GM12878 (cell line): ENCODE results near the gene CHRM5. TPM values are rescaled to one million over a fixed set of nuclear protein-coding genes. Genes with fewer than 3 reads are reported as not detected.
A peak's percentile ranks its signal among the peaks of the same experiment; 100 is the strongest.

Source experiments
- ATAC-seq: fragments of 200-7000 bp; cut with Tn5 transposase; 3 replicates; pipeline ENCODE4 v1.9.1; 2020; ENCODE audit warnings: mild to moderate bottlenecking, moderate library complexity
- BruUV-seq: library from RNA; stranded (reverse); fragments of 400-500 nt; replicated peaks from 2 replicates; lab custom pipeline; 2021; lab: Mats Ljungman, UMichigan
- CTCF ChIA-PET: fragments of 300-600 bp; sonication (Branson Sonifier 250); formaldehyde crosslinking; extraction: SDS; loops from one replicate; lab custom pipeline; 2021; ENCODE audit warnings: inconsistent platforms; lab: Yijun Ruan, JAX
- POLR2A ChIA-PET: fragments of 350-600 bp; formaldehyde crosslinking; extraction: SDS; loops from one replicate; lab custom pipeline; 2021; ENCODE audit warnings: inconsistent platforms; lab: Charles Lee
- RAD21 ChIA-PET: fragments of 300-600 bp; sonication (Branson Sonifier 250); formaldehyde crosslinking; loops from one replicate; lab custom pipeline; 2023; ENCODE audit warnings: antibody characterized with exemption; ENCODE audit not compliant: unreplicated experiment; lab: Charles Lee
- SMC1A ChIA-PET: fragments of 300-600 bp; sonication (Branson Sonifier 250); formaldehyde crosslinking; loops from one replicate; lab custom pipeline; 2023; ENCODE audit not compliant: unreplicated experiment, uncharacterized antibody; lab: Charles Lee
- DNase-seq: peaks from one replicate; pipeline ENCODE4 v3.0.0-alpha.2; 2011; ENCODE audit warnings: low read depth, low spot score
- FAIRE-seq: peaks from 3 replicates; lab custom pipeline; 2011; peaks lifted over from hg19 to GRCh38; lab: Jason Lieb, UNC
- H2AFZ ChIP-seq: 2 replicates; pipeline ENCODE4 v1.6.0; 2011; ENCODE audit warnings: low read depth, low read length, control low read depth; ENCODE audit not compliant: control insufficient read depth
- H3K27ac ChIP-seq: 2 replicates; pipeline ENCODE4 v1.5.1; 2011; ENCODE audit warnings: control low read depth; ENCODE audit not compliant: control insufficient read depth, insufficient read depth
- H3K27me3 ChIP-seq, 2 experiments: replicated peaks in 1 of 2; 2 replicates each; pipeline versions ENCODE4 v1.6.0 to v1.6.1; 2011; ENCODE audit warnings: low read length in 1 of 2; ENCODE audit not compliant: control insufficient read depth in 2 of 2, insufficient read depth in 2 of 2
- H3K36me3 ChIP-seq, 2 experiments: 2 replicates each; pipeline ENCODE4 v1.5.1; 2011; ENCODE audit warnings: low read length in 1 of 2; ENCODE audit not compliant: control insufficient read depth in 2 of 2, insufficient read depth in 2 of 2
- H3K4me1 ChIP-seq: 2 replicates; pipeline ENCODE4 v1.6.1; 2011; ENCODE audit warnings: mild to moderate bottlenecking, low read length, moderate library complexity, mixed read lengths; ENCODE audit not compliant: control insufficient read depth, insufficient read depth
- H3K4me2 ChIP-seq: 2 replicates; pipeline ENCODE4 v1.6.0; 2011; ENCODE audit warnings: control low read depth; ENCODE audit not compliant: control insufficient read depth, insufficient read depth
- H3K4me3 ChIP-seq: fragments of 200-600 bp; sonication (generic); 2 replicates; pipeline ENCODE4 v1.5.1; 2016
- H3K79me2 ChIP-seq: 2 replicates; pipeline ENCODE4 v1.6.0; 2011; ENCODE audit warnings: low read length; ENCODE audit not compliant: control insufficient read depth, insufficient read depth
- H3K9ac ChIP-seq: 2 replicates; pipeline ENCODE4 v1.8.0; 2011; ENCODE audit warnings: low read length, control low read depth, mixed read lengths; ENCODE audit not compliant: control insufficient read depth, insufficient read depth
- H3K9me3 ChIP-seq: replicated peaks from 3 replicates; pipeline ENCODE4 v1.5.1; 2011; ENCODE audit warnings: mild to moderate bottlenecking, low read length; ENCODE audit not compliant: control insufficient read depth, insufficient read depth
- H4K20me1 ChIP-seq: 2 replicates; pipeline ENCODE4 v1.6.0; 2011; ENCODE audit not compliant: control insufficient read depth, insufficient read depth
- CBX5 ChIP-seq: sonication (generic); IDR thresholded peaks from 2 replicates; pipeline ENCODE4 v1.6.1; 2016; ENCODE audit warnings: low read depth, moderate library complexity, mild to moderate bottlenecking, inconsistent platforms
- IKZF1 ChIP-seq: fragments of 450-650 bp; conservative IDR thresholded peaks from 2 replicates; pipeline ENCODE4 v1.6.1; 2017; ENCODE audit warnings: antibody characterized with exemption, mild to moderate bottlenecking
- KDM1A ChIP-seq: fragments of 200-600 bp; sonication (generic); IDR thresholded peaks from 2 replicates; pipeline ENCODE4 v1.6.1; 2016; ENCODE audit warnings: borderline replicate concordance
- MYB ChIP-seq: fragments of 150-350 bp; IDR thresholded peaks from 2 replicates; pipeline ENCODE4 v1.6.1; 2014; ENCODE audit warnings: mild to moderate bottlenecking, low read depth, low read length, borderline replicate concordance
- NFYA ChIP-seq: IDR thresholded peaks from 2 replicates; pipeline ENCODE4 v1.6.1; 2011; ENCODE audit warnings: low read depth, mild to moderate bottlenecking, low read length, improper control_type of control experiment, borderline replicate concordance
- NFYB ChIP-seq: IDR thresholded peaks from 2 replicates; pipeline ENCODE4 v1.6.1; 2011; ENCODE audit warnings: low read depth, mild to moderate bottlenecking, low read length, improper control_type of control experiment, moderate library complexity; ENCODE audit not compliant: insufficient read depth
- PAX8 ChIP-seq: fragments of 450-650 bp; IDR thresholded peaks from 2 replicates; pipeline ENCODE4 v1.6.1; 2017; ENCODE audit warnings: mild to moderate bottlenecking, moderate library complexity
- RUNX3 ChIP-seq: IDR thresholded peaks from 2 replicates; pipeline ENCODE4 v1.6.1; 2012; ENCODE audit warnings: low read length, inconsistent platforms
- SIX5 ChIP-seq: IDR thresholded peaks from 2 replicates; pipeline ENCODE4 v1.6.1; 2011; ENCODE audit warnings: mild to moderate bottlenecking, low read depth, low read length, moderate library complexity; ENCODE audit not compliant: severe bottlenecking
- SMAD1 ChIP-seq: fragments of 450-650 bp; IDR thresholded peaks from 2 replicates; pipeline ENCODE4 v1.6.1; 2018; ENCODE audit warnings: mild to moderate bottlenecking, low read depth; ENCODE audit not compliant: partially characterized antibody
- TCF3 ChIP-seq: IDR thresholded peaks from 2 replicates; pipeline ENCODE4 v1.6.1; 2012; ENCODE audit warnings: low read depth, mild to moderate bottlenecking, low read length, borderline replicate concordance; ENCODE audit not compliant: insufficient read depth
- YBX1 ChIP-seq: fragments of 450-650 bp; IDR thresholded peaks from 2 replicates; pipeline ENCODE4 v1.6.1; 2016; ENCODE audit warnings: antibody characterized with exemption
- WGBS: methylation state at CpG from one replicate; pipeline ENCODE4 v1.1.6; 2016; ENCODE audit warnings: low lambda C conversion rate; ENCODE audit not compliant: insufficient replicate concordance, insufficient coverage; ENCODE audit errors: missing lambda C conversion rate; 5-methylcytosine and 5-hydroxymethylcytosine counted together
- in situ Hi-C: fragments of 300-500 bp; cut with MboI; formaldehyde crosslinking; loops from 9 replicates; pipeline ENCODE4 v1.14.3; 2018; ENCODE audit warnings: mixed read lengths
- intact Hi-C: fragments of 100-400 bp; cut with micrococcal nuclease; formaldehyde crosslinking; loops from one replicate; pipeline ENCODE4 v1.14.2; 2022; ENCODE audit not compliant: unreplicated experiment
- polyA plus RNA-seq, 11 experiments: library from polyadenylated mRNA; depleted of rRNA in 4 of 11; unstranded in 6 of 11; stranded (reverse) in 5 of 11; fragments of >200 nt; fragmentation: Nextera tagmentation in 4 of 11; fragmentation: Illumina TruSeq in 1 of 11; extraction: Ambion mirVana in 4 of 11; extraction: Trizol in 1 of 11; gene quantifications; 1 replicate in 1 of 11; 2 replicates in 10 of 11; pipeline versions ENCODE4 v1.2.1 to v1.2.3, GENCODE V29; 2011 to 2016; ENCODE audit warnings: inconsistent platforms in 2 of 11, missing spikeins in 2 of 11, low read depth in 1 of 11
- total RNA-seq, 4 experiments: library from RNA; depleted of rRNA in 3 of 4; stranded (reverse); fragments of >200 nt in 3 of 4; fragmentation: Illumina TruSeq in 1 of 4; extraction: Trizol in 1 of 4; gene quantifications; 2 replicates each; pipeline versions ENCODE4 v1.2.1 to v1.2.3, GENCODE V29; 2013 to 2021
- TF ChIP-seq, protein P1 (sequence below): fragments of 150-350 bp; IDR thresholded peaks from 2 replicates; pipeline ENCODE4 v1.6.1; 2016; ENCODE audit warnings: low read depth, low read length
- TF ChIP-seq, protein P2 (sequence below): fragments of 450-650 bp; formaldehyde crosslinking; IDR thresholded peaks from 2 replicates; pipeline ENCODE4 v1.4.0; 2022; ENCODE audit warnings: mild to moderate bottlenecking, moderate library complexity
- TF ChIP-seq, protein P3 (sequence below): fragments of 450-650 bp; IDR thresholded peaks from 2 replicates; pipeline ENCODE4 v1.6.1; 2017; ENCODE audit warnings: mild to moderate bottlenecking, low read depth, inconsistent platforms; ENCODE audit not compliant: poor library complexity, severe bottlenecking

CHRM5 gene
- total and polyA plus RNA-seq, 10 of the 15 experiments (the other 5 are each of a cell fraction or from before 2014, with no cell fraction given) = 0.01 to 0.10 (median 0.04) TPM; not detected in 6

DNA sequence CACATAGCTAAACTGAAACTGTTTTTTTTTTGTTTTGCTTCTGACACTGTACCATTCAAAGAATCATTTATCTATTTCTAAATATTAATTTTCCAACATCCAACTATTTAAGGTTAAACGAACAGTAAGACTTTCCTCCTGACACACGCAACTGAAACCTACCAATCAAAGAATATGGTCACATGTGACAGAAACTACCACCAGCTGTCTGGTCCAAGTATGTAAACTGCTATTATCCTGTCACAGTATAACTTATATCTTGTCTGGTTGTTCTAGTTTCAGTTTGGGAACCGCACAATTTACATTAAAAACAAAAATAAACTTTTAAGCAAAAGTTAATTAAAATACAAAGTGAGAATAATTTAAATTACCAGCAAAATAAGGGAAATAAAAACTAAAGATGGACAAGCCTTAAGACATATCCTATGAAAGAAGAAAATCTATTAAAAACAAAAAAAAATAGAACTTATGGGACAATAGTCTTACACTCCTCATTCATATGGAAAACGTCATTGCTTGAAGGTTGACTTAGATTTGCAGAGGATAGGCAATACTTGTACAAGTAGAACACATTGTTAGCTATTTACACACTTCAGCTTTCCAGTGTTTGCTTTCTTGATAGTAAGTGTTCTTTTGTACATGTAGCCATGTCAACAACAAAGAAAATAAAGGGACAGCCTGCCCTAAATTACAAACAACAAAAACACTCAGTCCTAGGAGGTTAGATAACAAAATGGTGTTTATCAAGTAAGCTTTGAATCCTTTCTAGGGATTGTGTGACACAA, 26.8 kb upstream of the CHRM5 start:
- Histone ChIP-seq H4K20me1 (no peaks in the 10 kb centered on the region), H3K4me2 (peak overlapping the region; percentile 22; the same call in 1 of the 2 replicates), H3K9ac (no peak overlapping the region), H3K4me3 (no peak overlapping the region), H3K27me3 (no peaks in the 10 kb centered on the region), H3K36me3 (no peaks in the 10 kb centered on the region), H2AFZ (no peak overlapping the region), H3K9me3 (no peaks in the 10 kb centered on the region), H3K27ac (no peak overlapping the region), H3K79me2 (no peaks in the 10 kb centered on the region), H3K4me1 (peaks cover 4% of the 10 kb centered on the region; the same call in 1 of the 2 replicates)
- ChIA-PET CTCF (no interaction called here), POLR2A (no interaction called here), RAD21 (interaction anchor here (1.1 kb wide), 1 partner anchor 67 kb away, joined by 4 read pairs; no protein-coding TSS in a partner anchor), SMC1A (no interaction called here)
- no peak for DNase-seq
- peak; percentile 52 for FAIRE-seq
- intact Hi-C loops = no loop called here
- WGBS = 66% methylated on average over 4 of the region's 4 CpGs
- BruUV-seq = no TSS peak
- in situ Hi-C loops = no loop called here
- peak; percentile 69 for ATAC-seq
- TF ChIP-seq NFYB (no peak), NFYA (no peak), KDM1A (no peak), IKZF1 (no peak), MYB (no peak), SMAD1 (no peak), RUNX3 (peak; percentile 61), SIX5 (no peak), YBX1 (no peak), CBX5 (no peak), TCF3 (0 out of 2 replicates have a peak, but pooled peaks have one; percentile 52), PAX8 (no peak)
- TF ChIP-seq, protein P1, sequence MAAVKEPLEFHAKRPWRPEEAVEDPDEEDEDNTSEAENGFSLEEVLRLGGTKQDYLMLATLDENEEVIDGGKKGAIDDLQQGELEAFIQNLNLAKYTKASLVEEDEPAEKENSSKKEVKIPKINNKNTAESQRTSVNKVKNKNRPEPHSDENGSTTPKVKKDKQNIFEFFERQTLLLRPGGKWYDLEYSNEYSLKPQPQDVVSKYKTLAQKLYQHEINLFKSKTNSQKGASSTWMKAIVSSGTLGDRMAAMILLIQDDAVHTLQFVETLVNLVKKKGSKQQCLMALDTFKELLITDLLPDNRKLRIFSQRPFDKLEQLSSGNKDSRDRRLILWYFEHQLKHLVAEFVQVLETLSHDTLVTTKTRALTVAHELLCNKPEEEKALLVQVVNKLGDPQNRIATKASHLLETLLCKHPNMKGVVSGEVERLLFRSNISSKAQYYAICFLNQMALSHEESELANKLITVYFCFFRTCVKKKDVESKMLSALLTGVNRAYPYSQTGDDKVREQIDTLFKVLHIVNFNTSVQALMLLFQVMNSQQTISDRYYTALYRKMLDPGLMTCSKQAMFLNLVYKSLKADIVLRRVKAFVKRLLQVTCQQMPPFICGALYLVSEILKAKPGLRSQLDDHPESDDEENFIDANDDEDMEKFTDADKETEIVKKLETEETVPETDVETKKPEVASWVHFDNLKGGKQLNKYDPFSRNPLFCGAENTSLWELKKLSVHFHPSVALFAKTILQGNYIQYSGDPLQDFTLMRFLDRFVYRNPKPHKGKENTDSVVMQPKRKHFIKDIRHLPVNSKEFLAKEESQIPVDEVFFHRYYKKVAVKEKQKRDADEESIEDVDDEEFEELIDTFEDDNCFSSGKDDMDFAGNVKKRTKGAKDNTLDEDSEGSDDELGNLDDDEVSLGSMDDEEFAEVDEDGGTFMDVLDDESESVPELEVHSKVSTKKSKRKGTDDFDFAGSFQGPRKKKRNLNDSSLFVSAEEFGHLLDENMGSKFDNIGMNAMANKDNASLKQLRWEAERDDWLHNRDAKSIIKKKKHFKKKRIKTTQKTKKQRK = no peak
- TF ChIP-seq, protein P2, sequence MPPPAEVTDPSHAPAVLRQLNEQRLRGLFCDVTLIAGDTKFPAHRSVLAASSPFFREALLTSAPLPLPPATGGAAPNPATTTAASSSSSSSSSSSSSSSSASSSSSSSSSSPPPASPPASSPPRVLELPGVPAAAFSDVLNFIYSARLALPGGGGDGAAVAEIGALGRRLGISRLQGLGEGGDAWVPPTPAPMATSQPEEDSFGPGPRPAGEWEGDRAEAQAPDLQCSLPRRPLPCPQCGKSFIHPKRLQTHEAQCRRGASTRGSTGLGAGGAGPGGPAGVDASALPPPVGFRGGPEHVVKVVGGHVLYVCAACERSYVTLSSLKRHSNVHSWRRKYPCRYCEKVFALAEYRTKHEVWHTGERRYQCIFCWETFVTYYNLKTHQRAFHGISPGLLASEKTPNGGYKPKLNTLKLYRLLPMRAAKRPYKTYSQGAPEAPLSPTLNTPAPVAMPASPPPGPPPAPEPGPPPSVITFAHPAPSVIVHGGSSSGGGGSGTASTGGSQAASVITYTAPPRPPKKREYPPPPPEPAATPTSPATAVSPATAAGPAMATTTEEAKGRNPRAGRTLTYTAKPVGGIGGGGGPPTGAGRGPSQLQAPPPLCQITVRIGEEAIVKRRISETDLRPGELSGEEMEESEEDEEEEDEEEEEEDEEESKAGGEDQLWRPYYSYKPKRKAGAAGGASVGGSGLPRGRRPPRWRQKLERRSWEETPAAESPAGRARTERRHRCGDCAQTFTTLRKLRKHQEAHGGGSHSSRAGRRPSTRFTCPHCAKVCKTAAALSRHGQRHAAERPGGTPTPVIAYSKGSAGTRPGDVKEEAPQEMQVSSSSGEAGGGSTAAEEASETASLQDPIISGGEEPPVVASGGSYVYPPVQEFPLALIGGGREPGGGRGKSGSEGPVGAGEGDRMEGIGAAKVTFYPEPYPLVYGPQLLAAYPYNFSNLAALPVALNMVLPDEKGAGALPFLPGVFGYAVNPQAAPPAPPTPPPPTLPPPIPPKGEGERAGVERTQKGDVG (CRISPR knock-in tag) = no peak
- TF ChIP-seq, protein P3, sequence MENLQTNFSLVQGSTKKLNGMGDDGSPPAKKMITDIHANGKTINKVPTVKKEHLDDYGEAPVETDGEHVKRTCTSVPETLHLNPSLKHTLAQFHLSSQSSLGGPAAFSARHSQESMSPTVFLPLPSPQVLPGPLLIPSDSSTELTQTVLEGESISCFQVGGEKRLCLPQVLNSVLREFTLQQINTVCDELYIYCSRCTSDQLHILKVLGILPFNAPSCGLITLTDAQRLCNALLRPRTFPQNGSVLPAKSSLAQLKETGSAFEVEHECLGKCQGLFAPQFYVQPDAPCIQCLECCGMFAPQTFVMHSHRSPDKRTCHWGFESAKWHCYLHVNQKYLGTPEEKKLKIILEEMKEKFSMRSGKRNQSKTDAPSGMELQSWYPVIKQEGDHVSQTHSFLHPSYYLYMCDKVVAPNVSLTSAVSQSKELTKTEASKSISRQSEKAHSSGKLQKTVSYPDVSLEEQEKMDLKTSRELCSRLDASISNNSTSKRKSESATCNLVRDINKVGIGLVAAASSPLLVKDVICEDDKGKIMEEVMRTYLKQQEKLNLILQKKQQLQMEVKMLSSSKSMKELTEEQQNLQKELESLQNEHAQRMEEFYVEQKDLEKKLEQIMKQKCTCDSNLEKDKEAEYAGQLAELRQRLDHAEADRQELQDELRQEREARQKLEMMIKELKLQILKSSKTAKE = no peak
